ENCODE measurements around the gene SOAT2. TPM values are rescaled to one million over a fixed set of nuclear protein-coding genes. Genes with fewer than 3 reads are reported as not detected.

The SOAT2 gene
- total RNA-seq, 1 experiment from 2014 or later: not detected

GRCh38 chr12:53103860-53104305, 597 bp downstream of the SOAT2 start:
- no peaks in the 10 kb centered on the region for H3K9me3 ChIP-seq (ENCODE audit: control insufficient read depth, insufficient read depth, low read depth, low read length)
- in situ Hi-C loops (cut with HindIII; ENCODE audit: low pct_unique_long_range_greater_than_20kb, low sequenced_read_pairs): no loop called here
- peaks cover 5% of the 10 kb centered on the region for H3K4me1 ChIP-seq (ENCODE audit: control insufficient read depth, insufficient read depth, low read length)
- TF ChIP-seq SIN3A (IDR thresholded peaks at IDR 0.05; ENCODE audit: borderline replicate concordance, insufficient read depth, low read depth, low read length) (no peak), REST (IDR thresholded peaks at IDR 0.05; ENCODE audit: insufficient read depth in 1 of 2, low read depth in 2 of 2, low read length in 1 of 2) (no peak), CTCF (IDR thresholded peaks at IDR 0.05) (no peak), TCF7L2 (IDR thresholded peaks at IDR 0.05; ENCODE audit: low read depth, low read length) (no peak)
- no peaks in the 10 kb centered on the region for H3K27me3 ChIP-seq (ENCODE audit: control insufficient read depth, insufficient read depth, low read length)
- ATAC-seq (no peak), DNase-seq (ENCODE audit: low read depth, low spot score) (no peak)
- intact Hi-C loops (cut with micrococcal nuclease; ENCODE audit: unreplicated experiment): no loop called here
- BruUV-seq (replicated peaks): no TSS peak
- no peaks in the 10 kb centered on the region for H3K36me3 ChIP-seq (ENCODE audit: control insufficient read depth, insufficient read depth, low read length)
- ChIA-PET CTCF (interaction anchor here (1.2 kb wide), 1 partner anchor 38 kb away, joined by 3 read pairs; no protein-coding TSS in a partner anchor), POLR2A (interaction anchor here (0.6 to 0.7 kb wide), 2 partner anchors 9 to 484 kb away, joined by 4 to 12 read pairs; no protein-coding TSS in a partner anchor)
- H3K27ac ChIP-seq (ENCODE audit: low read length): no peak overlapping the region
- H3K4me3 ChIP-seq (ENCODE audit: low read depth in 2 of 2, low read length in 2 of 2): no peak overlapping the region

- CTCF ChIA-PET: no interaction called here
- intact Hi-C loops (cut with micrococcal nuclease; ENCODE audit: unreplicated experiment) (no loop called here), in situ Hi-C loops (cut with HindIII; ENCODE audit: low pct_unique_long_range_greater_than_20kb, low sequenced_read_pairs) (no loop called here)
- Histone ChIP-seq H3K9me3 (ENCODE audit: control insufficient read depth, insufficient read depth, low read depth, low read length) (peaks cover 3% of the 10 kb centered on the region; the same call in 1 of the 2 replicates), H3K4me3 (ENCODE audit: low read depth in 2 of 2, low read length in 2 of 2) (no peak overlapping the region), H3K27me3 (ENCODE audit: control insufficient read depth, insufficient read depth, low read length) (no peaks in the 10 kb centered on the region), H3K36me3 (ENCODE audit: control insufficient read depth, insufficient read depth, low read length) (no peaks in the 10 kb centered on the region), H3K27ac (ENCODE audit: low read length) (no peak overlapping the region), H3K4me1 (ENCODE audit: control insufficient read depth, insufficient read depth, low read length) (no peaks in the 10 kb centered on the region)
- TF ChIP-seq TCF7L2 (IDR thresholded peaks at IDR 0.05; ENCODE audit: low read depth, low read length): no peak
- no peak for TF ChIP-seq SIN3A (IDR thresholded peaks at IDR 0.05; ENCODE audit: borderline replicate concordance, insufficient read depth, low read depth, low read length)
- TF ChIP-seq REST (IDR thresholded peaks at IDR 0.05; ENCODE audit: insufficient read depth in 1 of 2, low read depth in 2 of 2, low read length in 1 of 2): no peak
- TF ChIP-seq CTCF (IDR thresholded peaks at IDR 0.05): no peak
- no peak for TF ChIP-seq POLR2AphosphoS5 (IDR thresholded peaks at IDR 0.05; ENCODE audit: low read depth, low read length)
- BruUV-seq (replicated peaks): no TSS peak
- no peak for DNase-seq (ENCODE audit: low read depth, low spot score)
- no peak for ATAC-seq
- POLR2A ChIA-PET: interaction anchor here (0.6 kb wide), 1 partner anchor 10 kb away, joined by 14 read pairs; no protein-coding TSS in a partner anchor
Measured at GRCh38 chr12:53105256-53105655, 2.0 kb downstream of the SOAT2 start.

All from Panc1 (cell line).